Neuronal stem cell (in vitro differentiated cells): ENCODE data around the gene AK1.
"Not testable (repeated sequence)": the region's sequence is repeated elsewhere in the genome, so short reads cannot be mapped to it uniquely, and the experiment has no call there.

ENCODE experiments used
- DNase-seq: peaks from one replicate; pipeline ENCODE4 v3.0.0-alpha.2; 2013; ENCODE audit warnings: low spot score
- H2AFZ ChIP-seq: one replicate; pipeline ENCODE4 v1.6.1; 2013; ENCODE audit warnings: mild to moderate bottlenecking, low read length, inconsistent platforms
- H2AK5ac ChIP-seq: 2 replicates; pipeline ENCODE4 v1.6.1; 2013; ENCODE audit warnings: low read depth, mild to moderate bottlenecking, inconsistent platforms, low read length, moderate library complexity, mixed read lengths
- H2BK120ac ChIP-seq: 2 replicates; pipeline ENCODE4 v1.6.1; 2013; ENCODE audit warnings: low read depth, mild to moderate bottlenecking, inconsistent platforms, low read length, moderate library complexity, mixed read lengths
- H2BK12ac ChIP-seq: one replicate; pipeline ENCODE4 v1.6.1; 2013; ENCODE audit warnings: low read length, inconsistent platforms
- H2BK15ac ChIP-seq: 2 replicates; pipeline ENCODE4 v1.6.1; 2013; ENCODE audit warnings: mild to moderate bottlenecking, low read length, inconsistent platforms, mixed read lengths
- H2BK5ac ChIP-seq: one replicate; pipeline ENCODE4 v1.6.1; 2013; ENCODE audit warnings: inconsistent platforms, mild to moderate bottlenecking, low read length, moderate library complexity
- H3K14ac ChIP-seq: one replicate; pipeline ENCODE4 v1.6.1; 2013; ENCODE audit warnings: low read length, inconsistent platforms
- H3K18ac ChIP-seq: 2 replicates; pipeline ENCODE4 v1.6.1; 2013; ENCODE audit warnings: low read length, inconsistent platforms
- H3K23ac ChIP-seq: 2 replicates; pipeline ENCODE4 v1.6.1; 2013; ENCODE audit warnings: low read depth, mild to moderate bottlenecking, mixed read lengths, low read length, inconsistent platforms; ENCODE audit not compliant: poor library complexity
- H3K27ac ChIP-seq: replicated peaks from 3 replicates; pipeline ENCODE4 v1.5.1; 2013; ENCODE audit warnings: low read length, inconsistent platforms
- H3K27me3 ChIP-seq, 3 experiments: 2 replicates each; pipeline ENCODE4 v1.6.1; 2013; ENCODE audit warnings: low read length in 3 of 3, mild to moderate bottlenecking in 2 of 3, inconsistent platforms in 1 of 3, low read depth in 1 of 3, mixed read lengths in 1 of 3, moderate library complexity in 1 of 3; ENCODE audit not compliant: control insufficient read depth in 3 of 3, insufficient read depth in 3 of 3
- H3K36me3 ChIP-seq, 2 donors: replicated peaks in 1 of 2; 2 replicates each; pipeline ENCODE4 v1.6.1; 2013; ENCODE audit warnings: low read length in 2 of 2; ENCODE audit not compliant: control insufficient read depth in 2 of 2, insufficient read depth in 2 of 2
- H3K4ac ChIP-seq: 2 replicates; pipeline ENCODE4 v1.6.1; 2013; ENCODE audit warnings: inconsistent platforms, mild to moderate bottlenecking, low read length, moderate library complexity
- H3K4me1 ChIP-seq, 2 donors: 1 replicate in 1 of 2; 2 replicates in 1 of 2; pipeline ENCODE4 v1.6.1; 2013; ENCODE audit warnings: low read length in 2 of 2, low read depth in 1 of 2; ENCODE audit not compliant: control insufficient read depth in 2 of 2, insufficient read depth in 1 of 2
- H3K4me2 ChIP-seq: one replicate; pipeline ENCODE4 v1.6.1; 2013; ENCODE audit warnings: mild to moderate bottlenecking, low read length, inconsistent platforms; ENCODE audit not compliant: insufficient read depth, poor library complexity, severe bottlenecking
- H3K4me3 ChIP-seq, 2 donors: 2 replicates each; pipeline ENCODE4 v1.5.1; 2013; ENCODE audit warnings: low read length in 2 of 2, mild to moderate bottlenecking in 2 of 2, inconsistent platforms in 1 of 2, moderate library complexity in 1 of 2
- H3K79me1 ChIP-seq: one replicate; pipeline ENCODE4 v1.6.1; 2013; ENCODE audit warnings: low read depth, mild to moderate bottlenecking, inconsistent platforms, low read length, moderate library complexity
- H3K9ac ChIP-seq: one replicate; pipeline ENCODE4 v1.6.1; 2013; ENCODE audit warnings: mild to moderate bottlenecking, low read depth, low read length, inconsistent platforms; ENCODE audit not compliant: poor library complexity
- H3K9me3 ChIP-seq, 2 donors: replicated peaks in 1 of 2; 2 replicates each; pipeline versions ENCODE3 to v1.6.1; 2013; ENCODE audit warnings: low read length in 2 of 2, mild to moderate bottlenecking in 2 of 2, inconsistent platforms in 1 of 2, low read depth in 1 of 2, mixed read lengths in 1 of 2, moderate library complexity in 1 of 2; ENCODE audit not compliant: control insufficient read depth in 2 of 2, insufficient read depth in 1 of 2
- H4K8ac ChIP-seq: one replicate; pipeline ENCODE4 v1.6.1; 2013; ENCODE audit warnings: low read depth, mild to moderate bottlenecking, inconsistent platforms, low read length, moderate library complexity
- H4K91ac ChIP-seq: one replicate; pipeline ENCODE4 v1.6.1; 2013; ENCODE audit warnings: low read length, low read depth, mild to moderate bottlenecking, inconsistent platforms; ENCODE audit not compliant: poor library complexity
- WGBS, 2 donors: extraction: QIAGEN DNeasy Blood & Tissue Kit; methylation state at CpG; one replicate each; pipeline ENCODE4 v1.1.7; 2013; ENCODE audit warnings: missing lambda C conversion rate in 2 of 2, mixed read lengths in 1 of 2; ENCODE audit not compliant: insufficient read length in 2 of 2, insufficient replicate concordance in 1 of 2; ENCODE audit errors: extremely low coverage in 2 of 2; 5-methylcytosine and 5-hydroxymethylcytosine counted together

AK1 gene

GRCh38 chr9:127870887-127871286 lies 6.6 kb downstream of the AK1 start:
- Histone ChIP-seq H2AFZ (no peak overlapping the region), H3K9ac (no peak overlapping the region), H3K23ac (no peak overlapping the region), H3K27me3 (peaks cover 0 to 1% (median 0%) of the 10 kb centered on the region in 3 experiments), H3K79me1 (peaks cover 1% of the 10 kb centered on the region), H2BK5ac (no peak overlapping the region), H3K9me3 (peaks cover 0 to 2% of the 10 kb centered on the region in 2 donors), H2AK5ac (no peak overlapping the region), H3K36me3 (peaks cover 0 to under 1% of the 10 kb centered on the region in 2 donors), H3K18ac (no peak overlapping the region), H4K8ac (no peak overlapping the region), H2BK12ac (no peak overlapping the region), H3K27ac (no peak overlapping the region), H2BK120ac (no peak overlapping the region), H3K4me2 (no peak overlapping the region), H3K4me1 (peaks cover 6 to 38% of the 10 kb centered on the region in 2 donors), H3K4me3 (peak overlapping the region in 1 of 2 donors; percentile 9), H2BK15ac (no peak overlapping the region), H4K91ac (no peak overlapping the region), H3K14ac (no peak overlapping the region), H3K4ac (no peak overlapping the region)
- WGBS, 2 donors = no CpG with 5 or more reads among the region's 12 CpGs
- no peak for DNase-seq

- H3K4me1 ChIP-seq = peaks cover 8 to 33% of the 10 kb centered on the region in 2 donors
- H3K27me3 ChIP-seq, H3K14ac ChIP-seq, H2BK15ac ChIP-seq, DNase-seq, H4K8ac ChIP-seq, H3K79me1 ChIP-seq, H2BK5ac ChIP-seq, H3K23ac ChIP-seq, H3K4me2 ChIP-seq, H3K27ac ChIP-seq, H2AFZ ChIP-seq, H4K91ac ChIP-seq, H2BK120ac ChIP-seq, H3K36me3 ChIP-seq, H3K9ac ChIP-seq, H3K4ac ChIP-seq, H3K4me3 ChIP-seq, H3K18ac ChIP-seq, H3K9me3 ChIP-seq, H2AK5ac ChIP-seq, H2BK12ac ChIP-seq: not testable (repeated sequence)
- WGBS, 2 donors = no CpG with 5 or more reads among the region's 9 CpGs
These were observed 7.4 kb downstream of the AK1 start for GRCh38 chr9:127870153-127870491.

GRCh38 chr9:127869310-127870152 lies 7.9 kb downstream of the AK1 start:
- no CpG with 5 or more reads among the region's 18 CpGs for WGBS, 2 donors
- Histone ChIP-seq H3K4me2 (no peak overlapping the region), H3K4me1 (peaks cover 8 to 30% of the 10 kb centered on the region in 2 donors)

GRCh38 chr9:127868278-127868902 lies 9.1 kb downstream of the AK1 start:
- no peak overlapping the region for H2BK12ac ChIP-seq
- WGBS, 2 donors = no CpG with 5 or more reads among the region's 18 CpGs
- H3K14ac ChIP-seq = no peak overlapping the region

More at GRCh38 chr9:127869310-127870152, 7.9 kb downstream of the AK1 start:
- Histone ChIP-seq H4K8ac (no peak overlapping the region), H3K9ac (peak overlapping the region; percentile 9), H3K27ac (no peak overlapping the region), H2BK12ac (no peak overlapping the region), H3K79me1 (no peaks in the 10 kb centered on the region), H3K18ac (peak overlapping the region; percentile 40), H3K14ac (no peak overlapping the region), H2AFZ (no peak overlapping the region), H3K36me3 (peaks cover 0 to 3% of the 10 kb centered on the region in 2 donors), H3K4ac (no peak overlapping the region), H3K9me3 (peaks cover 0 to 2% of the 10 kb centered on the region in 2 donors), H2AK5ac (peak overlapping the region; percentile 59), H2BK120ac (no peak overlapping the region), H4K91ac (no peak overlapping the region), H3K4me3 (no peak overlapping the region), H2BK15ac (no peak overlapping the region), H3K27me3 (peaks cover 0 to 3% (median 0%) of the 10 kb centered on the region in 3 experiments), H2BK5ac (peak overlapping the region; percentile 58), H3K23ac (no peak overlapping the region)
- DNase-seq = peak; percentile 83

More at GRCh38 chr9:127868278-127868902, 9.1 kb downstream of the AK1 start:
- Histone ChIP-seq H2BK5ac (peak overlapping the region; percentile 19), H3K79me1 (no peaks in the 10 kb centered on the region), H3K4ac (no peak overlapping the region), H3K4me1 (peaks cover 6 to 20% of the 10 kb centered on the region in 2 donors), H2BK15ac (no peak overlapping the region), H2BK120ac (no peak overlapping the region), H3K36me3 (peaks cover 0 to 3% of the 10 kb centered on the region in 2 donors), H3K9me3 (peaks cover 0 to 2% of the 10 kb centered on the region in 2 donors), H3K23ac (no peak overlapping the region), H3K4me2 (no peak overlapping the region), H2AK5ac (no peak overlapping the region), H4K91ac (no peak overlapping the region), H3K27ac (no peak overlapping the region), H3K27me3 (peaks cover 0 to 3% (median 0%) of the 10 kb centered on the region in 3 experiments), H2AFZ (no peak overlapping the region), H4K8ac (no peak overlapping the region), H3K18ac (no peak overlapping the region), H3K4me3 (no peak overlapping the region), H3K9ac (no peak overlapping the region)
- DNase-seq = no peak
